Activated T-cell treated with anti-CD3 and anti-CD28 coated beads, Interleukin-2, amount 50 U/mL, for 48 hours (primary cell): ENCODE measurements around the gene CYP2B6.
"Not testable (repeated sequence)": the region's sequence is repeated elsewhere in the genome, so short reads cannot be mapped to it uniquely, and the experiment has no call there.

Experiments used
- DNase-seq, 2 experiments: peaks; one replicate each; pipeline ENCODE4 v3.0.0-alpha.2; 2020

CYP2B6 gene

DNA sequence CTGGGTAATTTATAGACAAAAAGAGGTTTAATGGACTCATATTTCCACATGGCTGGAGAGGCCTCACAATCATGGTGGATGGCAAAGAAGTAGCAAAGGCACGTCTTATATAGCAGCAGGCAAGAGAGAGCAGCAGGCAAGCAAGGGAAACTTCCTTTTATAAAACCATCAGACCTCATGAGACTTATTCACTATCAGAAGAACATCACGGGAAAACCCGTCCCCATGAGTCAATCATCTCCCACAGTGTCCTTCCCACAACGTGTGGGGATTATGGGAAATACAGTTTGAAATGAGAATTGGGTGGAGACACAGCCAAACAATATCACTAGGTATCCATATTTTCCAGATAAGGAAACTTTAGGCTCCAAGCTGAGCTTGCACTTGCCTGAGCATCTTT, 9.5 kb upstream of the CYP2B6 start:
- no peak for DNase-seq

DNA sequence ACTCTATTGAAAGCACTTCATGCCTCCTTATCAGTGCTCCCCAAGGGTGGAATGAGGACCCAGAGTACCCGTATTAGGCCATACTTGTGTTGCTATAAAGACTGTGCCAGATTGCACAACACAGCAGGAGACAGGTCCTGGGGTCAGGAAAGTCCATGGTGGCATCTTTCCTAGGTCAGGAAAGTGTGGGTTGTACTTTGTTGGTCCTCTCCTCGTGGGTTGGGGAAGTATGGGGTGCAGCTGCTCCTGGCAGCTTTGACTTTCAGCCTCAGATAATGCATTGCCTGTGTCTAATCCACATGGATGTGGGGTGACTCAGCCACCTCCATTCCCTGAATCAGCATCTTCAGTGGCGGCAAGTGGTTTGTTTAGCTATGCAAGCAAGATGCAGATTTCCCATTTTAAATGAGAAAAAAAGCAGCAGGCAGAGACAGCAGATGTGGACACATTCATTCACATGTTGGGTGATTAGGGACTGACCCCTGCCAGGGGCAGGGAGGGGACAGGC, 8.4 kb upstream of the CYP2B6 start:
- no peak for DNase-seq

DNA sequence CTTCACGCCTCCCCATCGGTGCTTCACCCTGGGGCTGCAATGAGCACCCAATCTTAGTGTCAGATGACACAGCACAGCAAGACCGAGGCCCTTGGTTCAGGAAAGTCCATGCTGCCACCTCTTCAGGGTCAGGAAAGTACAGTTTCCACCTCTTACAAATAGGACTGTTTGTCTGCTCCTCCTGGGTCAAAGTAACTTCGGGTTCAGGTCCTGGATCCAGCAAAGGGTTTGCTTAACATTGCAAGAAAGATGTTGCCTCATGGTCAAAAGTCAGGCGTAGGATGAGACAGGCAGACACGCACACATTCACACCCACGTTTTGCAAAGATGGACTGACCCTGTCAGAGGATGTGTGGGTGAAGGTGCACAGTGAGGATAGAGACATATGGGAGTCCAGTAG, 1.6 kb upstream of the CYP2B6 start:
- DNase-seq = no peak

DNA sequence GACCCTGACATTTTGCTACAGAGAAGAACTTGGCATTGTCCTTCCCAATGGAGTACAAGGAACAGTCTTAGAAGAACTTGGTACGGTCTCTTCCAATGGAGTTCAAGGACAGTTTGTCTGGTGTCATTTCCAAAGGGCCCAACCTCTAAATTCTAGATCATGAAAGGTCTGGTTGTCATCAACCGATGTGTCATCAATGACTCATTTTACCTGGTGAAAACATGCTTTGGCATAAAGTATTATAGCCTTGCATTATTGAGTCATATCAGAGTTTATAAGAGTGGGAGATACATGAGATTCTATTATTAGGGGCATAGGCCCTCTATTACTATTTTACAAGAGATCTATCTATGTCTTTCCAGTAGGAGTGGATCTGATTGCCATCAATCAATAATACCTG, 4.3 kb downstream of the CYP2B6 start:
- no peak for DNase-seq

DNA sequence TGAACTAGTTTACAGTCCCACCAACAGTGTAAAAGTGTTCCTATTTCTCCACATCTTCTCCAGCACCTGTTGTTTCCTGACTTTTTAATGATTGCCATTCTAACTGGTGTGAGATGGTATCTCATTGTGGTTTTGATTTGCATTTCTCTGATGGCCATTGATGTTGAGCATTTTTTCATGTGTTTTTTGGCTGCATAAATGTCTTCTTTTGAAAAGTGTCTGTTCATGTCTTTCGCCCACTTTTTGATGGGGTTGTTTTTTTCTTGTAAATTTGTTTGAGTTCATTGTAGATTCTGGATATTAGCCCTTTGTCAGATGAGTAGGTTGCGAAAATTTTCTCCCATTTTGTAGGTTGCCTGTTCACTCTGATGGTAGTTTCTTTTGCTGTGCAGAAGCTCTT, 7.9 kb downstream of the CYP2B6 start:
- not testable (repeated sequence) for DNase-seq

DNA sequence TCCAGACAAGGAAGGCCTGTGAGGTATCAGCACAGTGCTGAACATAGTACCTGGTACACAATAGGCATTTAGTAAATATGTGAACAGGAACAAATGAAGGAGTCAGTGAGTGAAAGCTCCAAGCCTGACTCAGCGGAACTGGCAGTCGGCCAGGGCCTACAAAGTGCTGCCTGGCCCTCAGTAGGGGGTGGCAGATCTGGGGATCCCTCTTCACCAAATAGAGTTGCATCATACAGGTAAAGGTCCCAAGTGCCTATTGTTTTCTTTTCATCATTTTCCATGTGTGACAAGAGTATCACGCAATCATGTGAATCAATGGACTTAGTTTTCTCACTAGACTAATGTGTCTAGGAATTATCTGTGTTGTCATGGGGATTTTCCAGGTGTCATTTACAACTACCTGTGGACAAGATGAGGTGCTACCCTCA, 9.2 kb downstream of the CYP2B6 start:
- no peak for DNase-seq

DNA sequence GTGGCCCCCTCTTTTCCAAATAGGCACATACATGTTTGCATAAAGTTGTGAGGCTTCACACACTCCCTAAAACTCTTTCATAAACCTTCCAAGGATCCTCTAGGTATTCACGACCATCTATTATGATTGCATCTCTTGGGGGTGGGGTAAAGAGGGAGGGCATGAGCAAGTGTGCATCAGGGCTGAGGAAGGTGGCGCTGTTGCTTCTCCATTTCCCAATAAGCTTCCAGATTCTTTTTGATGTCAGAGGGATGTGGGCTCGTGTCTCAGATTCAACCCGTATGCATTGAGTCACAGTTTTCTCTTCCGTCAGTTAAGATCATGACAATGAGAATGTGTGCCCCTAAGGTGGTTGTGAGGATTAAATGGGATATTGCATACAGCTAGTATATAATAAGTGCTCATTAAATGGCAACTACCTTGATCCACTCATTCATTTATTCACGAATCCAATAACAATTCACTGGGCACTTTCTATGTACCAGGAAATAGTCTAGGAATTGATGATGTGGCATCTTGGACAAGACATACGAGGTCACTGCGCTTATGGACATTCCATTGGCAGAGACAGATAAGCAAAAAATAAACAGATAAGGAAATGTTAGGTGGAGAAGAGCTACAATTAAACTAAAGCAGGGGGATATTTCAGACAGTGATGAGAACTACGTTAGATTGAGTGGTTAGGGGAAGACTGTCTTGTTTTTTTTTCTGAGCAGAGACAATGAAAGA, 10.3 kb downstream of the CYP2B6 start:
- DNase-seq = no peak

DNA sequence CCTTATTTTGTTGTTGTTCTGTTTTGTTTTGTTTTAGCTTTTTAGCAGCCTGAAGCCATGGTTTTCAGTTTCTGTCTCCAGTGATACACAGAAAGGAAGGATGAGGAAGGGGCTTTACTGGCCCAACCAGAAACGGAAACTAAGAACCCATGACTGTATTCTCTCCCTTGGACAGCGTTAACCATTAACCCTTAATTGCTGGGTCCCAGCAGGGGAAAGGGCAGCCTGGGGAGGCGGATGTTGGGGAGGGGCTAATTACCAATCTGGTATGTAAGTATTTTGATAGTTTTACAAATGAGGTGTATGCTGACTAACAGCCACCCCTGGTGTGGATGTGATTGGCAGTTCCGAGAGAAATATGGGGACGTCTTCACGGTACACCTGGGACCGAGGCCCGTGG, 12.6 kb downstream of the CYP2B6 start:
- not testable (repeated sequence) for DNase-seq

DNA sequence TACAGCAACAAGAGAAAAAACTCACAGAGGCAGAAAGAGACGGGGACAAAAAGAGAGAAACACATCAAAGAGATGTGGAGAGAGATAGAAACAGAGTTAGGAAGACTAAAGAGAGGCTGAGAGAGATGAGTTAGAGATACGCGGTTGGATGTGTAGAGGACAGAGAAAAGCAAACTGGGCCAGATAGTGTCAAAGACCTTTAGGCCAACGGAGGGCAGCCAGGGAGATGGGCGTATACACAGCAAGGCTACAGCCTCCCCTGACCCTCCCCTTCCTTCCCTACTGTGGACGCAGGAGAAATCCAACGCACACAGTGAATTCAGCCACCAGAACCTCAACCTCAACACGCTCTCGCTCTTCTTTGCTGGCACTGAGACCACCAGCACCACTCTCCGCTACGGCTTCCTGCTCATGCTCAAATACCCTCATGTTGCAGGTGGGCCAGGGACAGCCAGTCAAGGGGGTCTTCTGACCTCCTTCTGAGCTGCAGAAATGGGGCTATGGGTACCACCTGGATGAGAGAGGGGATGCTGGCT, 18.7 kb downstream of the CYP2B6 start:
- DNase-seq = no peak

DNA sequence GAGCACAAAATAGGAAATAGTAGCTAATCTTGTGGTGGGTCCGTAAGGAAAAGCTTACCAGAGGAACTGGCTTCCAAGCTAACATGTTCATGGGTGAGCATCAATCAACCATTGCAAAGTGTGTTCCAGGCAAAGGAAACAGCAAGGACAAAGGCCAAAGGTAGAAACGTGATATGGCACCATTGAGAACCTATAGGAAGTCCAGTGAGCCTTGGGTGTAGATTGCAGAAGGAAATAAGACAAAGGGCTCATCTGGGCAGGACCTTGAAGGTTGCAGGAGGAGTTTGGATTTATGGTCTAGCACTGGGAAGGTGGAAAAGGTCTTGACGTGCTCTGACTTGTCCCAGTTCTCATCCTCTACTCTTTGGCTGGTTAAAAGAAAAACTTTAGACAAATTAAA, 22.3 kb downstream of the CYP2B6 start:
- no peak for DNase-seq

DNA sequence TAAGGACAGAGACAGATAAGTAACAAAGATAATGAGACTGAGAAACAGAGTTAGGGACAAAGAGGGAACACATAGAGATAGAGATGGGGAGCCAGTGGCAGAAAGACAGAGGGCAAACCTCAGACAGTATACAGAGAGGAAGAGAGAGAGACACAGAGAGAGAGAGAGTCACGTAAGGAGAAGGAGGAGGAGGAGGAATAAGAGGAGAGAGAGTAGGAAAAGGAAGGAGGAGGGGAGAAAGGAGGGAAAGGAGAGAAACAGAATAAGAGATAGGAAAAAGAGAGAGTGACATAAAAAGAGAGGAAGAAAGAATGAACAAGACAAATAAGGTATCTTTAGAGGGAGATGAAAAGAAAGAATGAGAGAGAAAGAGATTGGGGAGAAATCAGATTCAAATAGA, 23.6 kb downstream of the CYP2B6 start:
- DNase-seq = no peak

DNA sequence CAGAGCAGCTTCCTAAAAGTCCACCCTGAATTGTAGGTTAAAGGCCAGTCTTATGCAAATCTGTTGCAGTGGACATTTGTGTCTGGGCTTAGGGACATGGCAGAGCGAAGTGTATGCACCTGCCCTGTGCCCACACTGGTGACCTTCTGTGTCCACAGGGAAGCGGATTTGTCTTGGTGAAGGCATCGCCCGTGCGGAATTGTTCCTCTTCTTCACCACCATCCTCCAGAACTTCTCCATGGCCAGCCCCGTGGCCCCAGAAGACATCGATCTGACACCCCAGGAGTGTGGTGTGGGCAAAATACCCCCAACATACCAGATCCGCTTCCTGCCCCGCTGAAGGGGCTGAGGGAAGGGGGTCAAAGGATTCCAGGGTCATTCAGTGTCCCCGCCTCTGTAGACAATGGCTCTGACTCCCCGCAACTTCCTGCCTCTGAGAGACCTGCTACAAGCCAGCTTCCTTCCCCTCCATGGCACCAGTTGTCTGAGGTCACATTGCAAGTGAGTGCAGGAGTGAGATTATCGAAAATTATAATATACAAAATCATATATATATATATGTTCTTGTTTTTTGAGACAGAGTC, 25.5 kb downstream of the CYP2B6 start:
- DNase-seq = no peak

DNA sequence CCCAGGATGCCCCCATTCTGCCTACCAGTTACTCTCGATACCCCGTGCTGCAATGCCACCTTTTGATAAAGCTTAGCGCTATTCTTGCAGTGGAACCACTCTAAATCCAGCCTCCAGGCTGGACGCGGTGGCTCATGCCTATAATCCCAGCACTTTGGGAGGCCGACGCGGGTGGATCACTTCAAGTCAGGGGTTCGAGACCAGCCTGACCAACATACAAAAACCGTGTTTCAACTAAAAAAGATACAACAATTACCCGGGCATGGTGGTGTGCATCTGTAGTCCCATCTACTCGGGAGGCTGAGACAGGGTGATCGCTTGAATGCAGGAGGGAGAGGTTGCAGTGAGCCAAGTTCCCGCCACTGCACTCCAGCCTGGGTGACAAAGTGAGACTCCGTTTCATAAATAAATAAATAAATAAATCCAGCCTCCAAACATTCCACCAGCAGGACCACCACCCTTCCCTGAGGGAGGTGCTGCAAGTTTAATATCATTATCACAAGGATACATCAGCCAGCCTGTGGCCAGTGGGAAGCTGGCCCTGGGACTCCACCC, 27.7 kb downstream of the CYP2B6 start:
- DNase-seq = no peak

DNA sequence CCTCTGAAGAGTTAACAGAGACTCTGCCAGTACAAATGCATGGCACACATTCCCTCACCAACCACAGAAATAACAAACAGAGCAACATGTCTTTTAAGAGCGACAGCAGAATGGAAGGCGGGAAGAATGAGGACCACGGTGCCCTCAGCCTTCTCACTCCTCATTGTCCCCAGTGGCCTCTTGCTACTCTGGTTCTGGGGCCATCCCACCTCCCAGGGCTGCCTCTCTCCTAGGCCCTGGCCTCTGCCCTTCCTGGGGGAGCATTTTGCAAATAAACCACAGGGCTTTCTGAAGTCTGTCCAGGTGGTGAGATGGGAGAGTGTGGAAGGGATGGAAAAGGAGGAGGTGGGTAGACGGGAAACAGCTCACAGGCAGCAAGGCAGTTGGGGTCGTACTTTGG, 28.3 kb downstream of the CYP2B6 start:
- no peak for DNase-seq

DNA sequence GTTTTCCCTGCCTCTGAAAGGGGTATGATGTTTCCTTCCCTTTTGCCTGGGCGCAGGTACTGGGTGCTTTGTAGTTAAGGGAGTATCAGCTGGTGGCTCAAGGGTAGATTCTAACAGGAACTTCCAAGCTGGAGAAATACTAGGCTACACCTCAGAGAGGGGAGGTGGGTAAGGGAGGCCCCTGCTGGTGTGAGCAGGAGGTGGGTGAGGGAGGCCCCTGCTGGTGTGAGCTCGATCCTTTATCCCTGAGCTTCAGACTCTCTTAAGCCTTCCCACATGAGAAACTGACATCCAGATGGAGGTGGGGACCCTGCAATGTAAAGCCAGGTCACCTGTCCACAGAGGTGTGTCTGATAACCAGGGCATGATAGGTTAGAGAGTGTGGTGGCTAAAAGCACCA, 32.1 kb downstream of the CYP2B6 start:
- DNase-seq = no peak

DNA sequence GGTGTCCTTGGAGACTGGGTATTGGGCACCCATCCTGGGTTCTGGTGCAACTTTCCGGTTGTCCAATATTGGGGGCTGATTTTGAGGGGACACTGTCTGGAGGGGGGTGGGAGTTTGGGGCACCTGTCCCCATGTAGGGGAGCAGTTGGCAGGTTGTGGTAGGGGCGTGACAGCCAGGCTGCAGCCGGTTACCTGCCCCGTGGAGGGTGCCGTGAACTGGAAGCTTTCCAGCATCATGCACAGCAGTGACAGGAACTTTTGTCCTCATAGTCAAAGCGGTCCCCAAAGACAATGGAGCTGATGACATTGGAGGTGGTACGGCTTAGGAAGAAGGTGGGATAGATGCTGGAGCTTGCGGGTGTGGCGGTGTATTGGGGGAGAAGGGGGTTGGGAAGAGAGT, 34.3 kb downstream of the CYP2B6 start:
- DNase-seq = no peak

DNA sequence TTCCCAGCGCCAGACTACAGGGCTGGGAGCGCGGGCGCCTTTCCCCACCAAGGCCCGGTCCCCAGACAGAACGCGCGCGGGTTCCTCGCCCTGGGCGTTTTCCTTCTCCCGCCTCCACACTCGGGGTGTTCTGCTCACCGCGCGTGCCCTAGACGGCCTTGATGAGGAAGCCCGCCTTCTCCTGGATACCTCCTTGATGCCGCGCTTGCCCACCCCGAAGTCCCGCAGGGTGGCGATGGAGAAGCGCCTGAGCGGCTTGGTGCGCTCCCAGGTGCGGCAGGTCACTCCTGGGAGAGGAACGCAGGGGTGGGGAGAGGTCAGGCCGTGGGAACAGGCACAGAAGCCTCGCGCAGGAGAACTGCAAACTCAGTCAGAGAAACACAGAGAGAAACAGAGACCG, 34.8 kb downstream of the CYP2B6 start:
- no peak for DNase-seq

DNA sequence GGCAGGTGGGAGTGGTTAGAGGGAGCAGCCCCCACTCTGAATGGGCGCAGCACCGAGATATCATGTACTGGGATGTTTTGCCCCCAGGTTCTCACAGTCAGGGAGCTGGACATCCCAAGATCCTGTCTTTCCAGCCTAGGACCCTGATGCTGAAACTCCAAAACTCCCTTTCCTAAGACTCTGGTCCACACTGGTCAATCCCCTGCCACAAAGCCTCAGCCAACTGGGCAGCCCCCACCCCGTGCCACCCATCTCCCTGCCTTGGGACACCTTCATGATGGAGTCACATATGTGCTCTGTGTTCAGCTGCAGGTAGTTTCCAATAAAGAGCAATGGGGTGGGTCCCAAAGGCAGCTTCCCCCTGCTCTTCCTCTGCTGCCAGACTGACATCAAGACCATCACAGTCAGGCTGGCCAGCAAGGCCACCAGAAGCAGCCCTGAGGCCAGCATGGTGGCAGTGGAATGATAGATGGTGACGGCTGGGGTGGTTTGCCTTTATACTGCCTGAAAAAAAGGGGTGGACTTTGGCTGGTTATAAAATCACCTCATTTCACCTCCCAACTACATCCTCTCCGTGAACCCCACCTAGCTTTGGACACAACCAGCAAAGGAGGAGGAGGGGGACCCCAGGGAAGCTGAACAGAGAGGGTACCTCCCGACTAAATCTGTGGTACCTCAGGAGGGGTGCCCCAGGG, 36.3 kb downstream of the CYP2B6 start:
- no peak for DNase-seq

DNA sequence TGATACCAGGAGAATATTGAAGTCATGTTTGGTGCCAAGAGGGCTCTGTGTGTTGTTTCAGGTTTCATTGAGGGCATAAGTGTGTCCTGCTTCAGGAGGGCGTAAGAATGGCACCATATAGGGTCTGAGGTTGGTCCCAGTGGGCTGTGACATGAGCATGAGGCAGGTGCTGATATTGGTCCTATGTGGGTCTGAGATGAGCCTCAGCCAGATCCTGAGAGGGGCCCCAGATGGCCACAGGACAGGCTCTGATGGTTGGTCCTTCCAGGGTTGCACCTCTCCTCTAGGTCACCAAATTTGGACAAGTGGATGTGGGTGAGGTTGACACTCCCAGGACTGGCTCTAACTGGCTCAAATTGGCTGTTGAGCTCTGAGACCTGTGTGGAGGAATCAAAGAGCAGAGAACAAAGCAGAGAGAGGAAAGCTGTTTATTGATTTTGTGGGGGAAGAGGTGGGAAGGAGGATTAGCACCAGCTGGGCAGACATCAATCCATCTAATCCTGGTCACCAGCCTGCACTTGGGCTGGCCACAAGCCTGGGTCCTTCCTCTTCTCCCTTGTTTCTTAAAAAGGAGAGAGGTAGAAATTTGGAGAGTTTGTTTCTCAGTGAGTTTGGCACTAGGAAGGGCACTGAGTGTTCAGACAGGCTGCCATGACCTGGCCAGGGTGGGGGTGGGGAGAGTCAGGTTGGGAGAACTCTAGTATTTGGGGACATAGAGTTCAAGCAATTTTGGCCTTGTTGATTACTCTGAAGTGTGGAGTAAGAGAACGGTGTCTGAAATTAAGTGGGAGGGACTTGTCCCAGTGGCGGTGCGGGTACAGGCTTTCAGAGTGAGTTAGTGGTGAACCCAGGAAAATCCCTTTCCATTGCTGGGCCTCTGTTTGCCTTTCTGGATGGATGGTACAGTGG, 38.7 kb downstream of the CYP2B6 start:
- DNase-seq = no peak

DNA sequence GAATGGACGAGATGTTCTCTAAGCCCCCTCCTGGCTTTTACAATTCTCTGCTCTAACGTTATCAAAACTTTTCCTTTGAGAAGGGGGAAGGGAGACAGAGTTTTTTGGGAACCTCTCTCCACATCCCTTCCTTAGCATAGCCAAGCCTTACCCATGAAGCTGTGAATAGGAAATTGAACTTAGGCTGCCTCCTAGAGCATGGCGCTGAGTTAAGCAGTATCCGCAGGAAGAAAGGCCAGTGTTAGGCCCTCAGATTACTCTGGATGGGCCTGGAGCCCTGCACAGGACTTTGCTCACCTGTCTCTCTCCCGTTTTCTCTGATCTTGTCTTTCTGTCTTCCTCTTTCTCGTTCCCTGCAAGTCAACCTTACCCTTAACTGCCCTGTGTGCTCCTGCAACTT, 39.6 kb downstream of the CYP2B6 start:
- no peak for DNase-seq

DNA sequence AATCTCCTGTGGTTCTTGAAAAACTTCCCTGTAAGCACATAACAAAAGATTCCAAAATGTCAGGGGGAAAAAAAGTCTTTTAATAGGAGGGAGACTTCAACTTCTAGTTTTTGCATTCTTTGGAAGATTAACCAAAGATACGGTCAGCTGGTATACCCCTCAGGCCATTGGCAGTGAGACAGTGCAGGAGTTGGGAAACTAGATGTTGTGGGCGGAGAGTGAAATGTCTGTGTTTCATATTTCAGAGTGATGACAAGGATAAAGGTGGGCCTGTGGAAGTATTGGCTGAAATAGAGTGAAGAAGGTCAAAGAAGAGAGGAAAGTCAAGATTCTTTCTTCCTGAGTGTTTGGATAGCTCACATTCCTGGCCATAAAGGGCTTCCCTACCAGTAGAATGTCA, 40.8 kb downstream of the CYP2B6 start:
- DNase-seq = no peak

DNA sequence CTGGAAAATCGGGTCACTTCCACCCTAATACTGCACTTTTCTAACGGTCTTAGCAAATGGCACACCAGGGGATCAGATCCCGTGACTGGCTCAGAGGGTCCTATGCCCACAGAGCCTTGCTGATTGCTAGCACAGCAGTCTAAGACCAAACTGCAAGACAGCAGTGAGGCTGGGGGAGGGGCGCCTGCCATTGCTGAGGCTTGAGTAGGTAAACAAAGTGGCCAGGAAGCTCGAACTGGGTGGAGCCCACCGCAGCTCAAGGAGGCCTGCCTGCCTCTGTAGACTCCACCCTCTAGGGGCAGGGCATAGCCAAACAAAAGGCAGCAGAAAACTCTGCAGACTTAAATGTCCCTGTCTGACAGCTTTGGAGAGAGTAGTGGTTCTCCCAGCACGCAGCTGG, 42.2 kb downstream of the CYP2B6 start:
- DNase-seq = not testable (repeated sequence)

DNA sequence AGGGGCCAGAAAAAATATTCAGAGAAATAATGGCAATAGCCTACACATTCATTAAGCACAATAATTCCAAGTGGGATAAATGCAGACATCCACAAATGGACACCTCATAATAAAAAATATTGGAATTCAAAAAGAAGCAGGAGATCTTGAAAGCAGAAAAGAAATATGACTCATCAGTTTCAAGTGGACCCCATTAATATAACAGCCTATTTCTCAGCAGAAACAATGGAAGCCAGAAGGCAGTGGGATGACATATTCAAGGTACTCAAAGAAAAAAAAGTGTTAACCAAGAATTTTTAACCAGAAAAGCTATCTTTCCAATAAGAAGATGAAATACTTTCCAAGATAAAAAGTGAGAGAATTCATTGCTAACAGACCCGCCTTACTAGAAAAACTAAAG, 48.7 kb downstream of the CYP2B6 start:
- no peak for DNase-seq
